HG03097 (cell line): ENCODE measurements around the gene HSDL2.
A peak's percentile ranks its signal among the peaks of the same experiment; 100 is the strongest.

Experiments used
- ATAC-seq: cut with Tn5 transposase; IDR thresholded peaks from one replicate; pipeline ENCODE4 v1.9.1; 2021; ENCODE audit not compliant: unreplicated experiment, low FRiP score

HSDL2 gene

DNA sequence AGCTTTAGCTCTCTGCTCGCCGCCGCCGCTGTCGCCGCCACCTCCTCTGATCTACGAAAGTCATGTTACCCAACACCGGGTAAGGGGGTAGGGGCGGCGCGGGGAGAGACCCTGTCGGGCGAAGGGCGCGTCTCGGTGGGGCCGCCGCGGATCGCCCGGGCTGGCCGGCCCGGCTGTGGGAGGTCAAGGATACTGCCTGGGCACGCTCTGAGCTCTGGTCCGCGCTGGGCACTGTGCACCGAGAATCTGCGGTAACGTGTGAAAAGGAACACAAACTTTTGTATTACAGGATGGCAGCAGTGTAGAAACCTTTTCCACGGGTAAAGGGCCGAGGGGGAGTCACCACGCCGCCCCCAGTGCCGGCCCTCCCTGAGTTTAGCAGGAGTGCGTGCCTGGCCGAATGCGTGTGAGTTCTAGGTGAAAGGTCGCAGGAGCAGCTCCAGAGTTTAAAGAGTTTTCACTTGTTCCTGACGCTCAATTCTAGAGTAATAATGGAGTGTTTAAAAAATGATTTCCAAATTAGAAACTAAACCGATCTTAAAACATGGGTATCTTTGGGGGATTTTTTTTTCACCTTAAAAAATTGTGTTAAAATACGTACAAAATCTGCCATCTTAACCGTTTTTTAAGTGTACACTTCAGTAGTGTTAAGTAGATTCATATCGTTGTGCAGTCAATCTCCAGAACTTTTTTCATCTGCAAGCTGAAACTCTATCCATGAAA, at the start of gene HSDL2:
Gene HSDL2 (plus strand): TSS at position 7 of the 723 bp plus-strand sequence. CDS start 56 bp downstream, at position 63.
- peak; percentile 4 for ATAC-seq

DNA sequence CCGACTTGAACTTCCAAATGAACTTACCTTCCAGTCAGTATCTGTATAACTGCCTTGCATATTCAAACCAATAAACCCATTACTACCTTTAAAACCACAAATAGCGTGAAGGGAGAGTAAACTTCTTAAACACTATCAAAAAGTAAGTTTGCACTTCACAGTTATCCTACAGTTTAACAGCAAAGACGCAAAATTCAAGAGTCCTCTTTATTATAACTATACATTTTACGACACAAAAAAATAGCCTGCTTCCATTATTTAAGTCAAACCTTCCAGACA, 48.3 kb upstream of the HSDL2 start:
- no peak for ATAC-seq

DNA sequence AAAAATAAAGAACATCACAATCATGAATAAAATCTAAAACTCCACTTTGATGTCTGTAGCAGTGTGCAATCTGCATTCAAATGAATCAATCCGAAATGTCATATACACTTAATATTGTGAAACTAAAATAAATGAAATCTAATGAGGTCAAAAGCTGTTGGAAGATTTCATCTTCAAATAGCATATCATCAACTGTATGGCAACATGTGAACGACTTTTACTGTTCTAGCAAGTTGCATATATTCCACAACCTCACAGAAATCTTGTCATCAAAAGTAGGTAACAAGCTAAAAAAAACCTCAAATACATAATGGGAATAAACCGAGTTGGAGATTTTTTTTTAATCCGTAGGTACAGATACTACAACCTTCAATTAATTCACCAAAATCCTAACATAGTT, 47.7 kb upstream of the HSDL2 start:
- ATAC-seq: no peak

DNA sequence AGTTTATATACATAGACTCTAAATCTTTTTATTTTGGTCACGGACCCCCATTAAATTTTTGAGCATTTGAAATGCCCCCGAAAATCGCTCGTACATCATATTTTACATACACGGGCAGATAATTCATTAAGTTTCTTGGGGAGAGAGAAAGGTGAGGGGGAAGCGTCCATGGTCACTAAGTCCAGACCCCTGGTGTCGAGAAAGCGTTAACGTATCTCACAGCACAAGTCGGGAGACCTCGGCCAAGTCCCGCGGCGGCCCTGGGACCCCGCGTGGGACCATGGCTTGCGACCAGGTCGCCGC, 47.3 kb upstream of the HSDL2 start:
- ATAC-seq: no peak

DNA sequence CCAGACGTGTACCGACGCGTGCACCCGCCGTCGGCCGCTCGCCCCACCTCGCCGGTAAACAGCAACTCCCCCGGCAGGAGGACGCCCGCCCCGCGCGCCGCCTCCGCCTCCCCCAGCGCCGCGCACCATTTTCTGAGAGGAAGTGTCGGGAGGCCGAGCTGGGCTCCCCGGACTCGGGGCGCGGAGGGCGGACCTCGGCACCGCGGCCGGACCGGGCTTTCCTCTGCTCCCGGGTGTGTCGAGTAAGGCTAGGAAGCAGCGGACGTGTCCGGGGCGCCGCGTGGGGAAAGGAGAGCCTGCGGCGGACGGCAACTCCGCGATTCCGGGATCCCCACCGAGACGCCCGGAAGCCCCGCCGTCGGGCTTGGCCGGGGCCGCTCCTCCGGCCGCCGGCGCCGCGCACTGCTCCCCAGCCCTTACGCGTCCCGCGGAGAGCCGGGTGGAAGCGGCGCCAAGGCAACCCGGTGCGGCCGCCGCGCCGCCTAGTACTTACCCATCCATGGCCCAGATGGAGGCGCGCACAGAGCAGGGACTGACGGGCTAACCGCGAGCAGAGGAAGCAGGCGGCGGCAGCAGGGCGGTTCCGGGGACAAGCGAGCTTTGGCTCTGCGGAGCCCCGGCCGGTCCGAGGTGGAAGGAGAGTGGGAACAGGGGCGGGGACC, 46.8 kb upstream of the HSDL2 start, which contains the start of gene PTBP3:
Gene PTBP3 (minus strand): TSS at position 643 of the 662 bp plus-strand sequence. CDS start 35,754 bp downstream, outside the sequence.
- peak; percentile 48 for ATAC-seq

DNA sequence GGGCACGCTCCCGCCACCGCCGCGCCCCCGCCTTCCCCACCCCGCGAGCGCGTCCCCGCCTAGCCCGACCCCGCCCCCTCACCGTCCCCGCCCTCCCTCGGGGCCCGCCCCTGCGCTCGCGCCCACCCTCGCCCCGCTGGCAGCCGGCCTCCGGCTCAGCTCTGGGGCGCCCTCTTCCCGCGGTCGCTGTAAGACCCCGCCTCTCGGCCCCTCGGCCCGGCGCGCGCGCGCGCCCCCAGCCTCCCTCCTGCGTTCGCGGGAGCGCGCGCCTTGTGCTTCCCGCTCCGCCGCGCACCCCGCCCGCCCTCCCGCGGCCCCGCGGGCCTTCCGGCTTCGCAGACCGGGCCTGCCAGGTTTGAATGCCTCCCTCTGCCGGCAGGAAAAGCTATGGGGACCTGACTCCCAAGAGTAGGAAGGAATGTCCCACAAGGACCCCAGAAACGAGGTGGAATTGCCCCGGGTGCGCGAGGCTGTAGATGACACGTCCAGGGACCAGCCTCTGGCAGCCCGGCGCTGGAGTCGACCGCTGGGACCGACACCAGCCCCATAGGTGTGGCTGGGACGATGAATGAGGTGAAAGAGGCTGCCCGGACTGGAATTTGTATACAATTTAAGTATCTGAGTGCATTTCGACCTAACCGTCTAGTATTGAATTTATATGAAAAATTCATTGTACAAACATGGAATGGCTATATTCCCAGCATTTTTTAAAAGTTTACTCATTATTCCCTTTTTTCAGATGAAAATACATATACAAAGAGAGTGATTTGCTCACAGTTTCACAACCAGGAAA, 46.1 kb upstream of the HSDL2 start:
- ATAC-seq: peak; percentile 77

DNA sequence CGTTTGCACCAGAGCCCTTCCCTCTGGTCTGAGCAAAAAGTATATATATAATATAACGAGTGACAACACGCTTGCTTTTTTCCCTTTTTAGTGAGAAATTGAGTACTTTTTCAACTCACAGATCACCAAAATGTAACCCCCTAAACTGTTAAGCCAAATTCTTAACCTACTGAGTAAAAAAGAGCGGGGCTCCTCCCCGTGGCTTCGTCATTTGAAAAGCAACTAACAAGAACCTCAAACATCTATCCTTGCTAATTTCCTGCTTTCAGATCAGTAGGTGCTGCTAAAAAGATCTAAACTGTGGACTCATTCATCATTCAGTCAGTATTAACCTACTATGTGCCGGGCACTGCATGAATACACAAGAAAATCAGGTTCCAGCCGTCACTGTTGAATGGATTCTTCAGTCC, 45.5 kb upstream of the HSDL2 start:
- no peak for ATAC-seq

DNA sequence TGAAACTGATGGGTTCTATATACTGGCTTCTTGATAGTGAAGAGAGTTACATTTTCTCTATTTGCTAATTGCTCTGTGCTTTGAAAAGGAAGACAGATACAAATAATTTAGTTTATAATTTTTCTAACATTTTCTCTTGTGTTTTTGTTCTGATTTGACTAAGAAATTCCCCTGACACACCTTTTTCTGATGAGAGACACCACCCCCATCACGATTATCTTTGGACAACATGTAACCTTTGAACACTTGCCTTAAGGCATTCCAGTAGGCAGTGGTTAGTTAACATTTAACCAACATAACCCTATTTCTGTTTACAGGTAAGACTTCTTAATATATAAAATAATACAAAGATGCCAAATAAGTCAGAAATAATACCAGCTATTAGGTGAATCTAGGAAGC, 42.4 kb upstream of the HSDL2 start:
- ATAC-seq: no peak

DNA sequence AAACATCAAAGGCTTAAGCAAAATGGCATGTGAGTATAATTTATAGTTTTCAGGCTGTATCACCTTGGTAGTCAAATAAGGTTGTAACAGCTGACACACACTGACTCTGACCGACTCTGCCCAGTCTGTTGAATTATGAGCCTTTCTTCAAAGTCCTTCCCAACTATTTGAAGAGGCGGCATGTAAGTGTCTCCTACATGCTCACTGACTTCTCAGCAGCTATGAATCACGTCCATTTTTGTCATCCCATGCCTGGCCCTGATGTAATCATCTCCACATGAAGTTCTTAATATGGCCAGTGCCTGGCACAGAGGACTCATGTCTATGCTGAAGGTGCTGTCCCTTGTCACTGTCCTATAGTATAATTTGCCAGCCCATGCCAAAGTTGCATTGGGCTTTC, 41.3 kb upstream of the HSDL2 start:
- no peak for ATAC-seq

DNA sequence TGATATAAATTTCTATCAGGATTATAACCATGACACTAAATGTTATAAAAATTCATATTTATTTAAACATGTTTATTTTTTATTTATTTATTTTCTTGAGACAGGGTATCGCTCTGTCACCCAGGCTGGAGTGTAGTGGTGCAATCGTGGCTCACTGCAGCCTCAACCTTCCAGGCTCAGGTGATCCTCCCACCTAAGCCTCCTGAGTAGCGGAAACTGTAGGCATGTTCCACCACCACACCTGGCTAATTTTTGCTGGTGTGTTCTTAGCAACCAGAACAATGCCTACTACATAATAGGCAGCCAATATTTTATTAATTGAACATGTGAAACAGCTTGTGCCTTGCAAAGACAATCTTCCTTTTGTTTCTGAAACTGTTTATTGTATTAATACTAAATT, 40.0 kb upstream of the HSDL2 start:
- no peak for ATAC-seq

DNA sequence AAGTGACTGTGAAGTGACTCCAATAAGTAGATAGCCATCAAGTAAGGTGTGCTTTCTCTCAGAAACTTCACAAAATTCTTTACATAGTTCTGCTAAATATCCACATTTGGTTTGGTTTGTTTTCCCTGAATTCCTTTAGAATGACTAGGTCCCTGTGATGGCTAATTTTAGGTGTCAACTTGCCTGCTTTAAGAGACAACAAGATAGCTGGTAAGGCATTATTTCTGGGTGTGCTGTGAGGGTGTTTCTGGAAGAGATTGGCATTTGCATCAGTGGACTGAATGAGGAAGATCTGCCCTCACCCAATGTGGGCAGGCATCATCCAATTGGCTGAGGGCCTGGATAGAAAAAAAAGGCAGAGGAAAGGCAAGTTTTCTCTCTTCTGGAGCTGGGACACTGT, 38.2 kb upstream of the HSDL2 start:
- no peak for ATAC-seq

DNA sequence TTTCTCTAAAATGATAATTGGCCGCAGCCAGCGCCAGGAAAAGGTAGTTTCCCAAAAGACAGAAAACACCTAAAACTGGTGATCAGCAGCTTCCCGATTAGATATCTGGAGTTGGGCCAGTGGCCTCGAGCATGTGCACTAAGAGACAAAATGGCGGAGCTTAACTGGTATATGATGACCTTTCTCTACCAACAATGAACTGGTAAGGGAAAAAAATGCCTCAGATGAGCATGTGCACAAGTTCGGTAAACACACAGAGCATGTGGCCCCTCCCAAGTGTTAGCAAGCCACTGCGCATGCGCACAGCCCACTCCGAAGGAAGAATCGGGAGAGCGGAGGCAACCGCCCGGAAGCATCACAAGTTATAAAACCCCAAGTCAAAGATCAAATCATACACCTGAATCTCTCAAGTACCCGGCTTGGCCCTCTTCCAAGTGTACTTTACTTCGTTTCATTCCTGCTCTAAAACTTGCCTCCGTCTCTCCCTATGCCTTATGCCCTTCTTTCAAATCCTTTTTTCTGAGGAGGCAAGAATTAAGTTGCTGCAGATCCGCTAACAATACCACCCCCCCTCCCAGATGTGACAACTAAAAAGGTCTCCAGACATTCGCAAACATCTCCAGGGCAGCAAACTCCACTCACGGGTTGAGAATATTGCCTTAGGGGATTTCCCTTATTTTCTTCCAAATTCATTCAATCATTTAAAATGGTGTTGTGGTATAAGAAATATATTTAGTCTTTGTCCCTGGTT, 31.5 kb upstream of the HSDL2 start:
- no peak for ATAC-seq

DNA sequence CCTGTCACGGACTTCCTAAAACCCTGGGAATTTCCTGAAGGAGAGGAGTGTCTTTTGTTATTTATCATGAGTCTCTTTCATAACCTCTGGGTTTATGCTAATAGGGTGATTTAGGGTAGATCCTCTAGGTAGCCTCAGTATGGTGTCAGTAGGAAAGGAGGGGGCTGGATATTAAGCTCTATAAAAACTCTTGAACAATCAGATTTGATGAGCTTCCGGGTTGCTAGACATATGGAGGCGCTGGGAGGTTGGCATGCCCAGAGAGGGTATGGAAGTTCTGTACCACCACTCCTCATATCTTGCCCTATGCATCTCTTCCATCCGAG, 30.9 kb upstream of the HSDL2 start:
- no peak for ATAC-seq

DNA sequence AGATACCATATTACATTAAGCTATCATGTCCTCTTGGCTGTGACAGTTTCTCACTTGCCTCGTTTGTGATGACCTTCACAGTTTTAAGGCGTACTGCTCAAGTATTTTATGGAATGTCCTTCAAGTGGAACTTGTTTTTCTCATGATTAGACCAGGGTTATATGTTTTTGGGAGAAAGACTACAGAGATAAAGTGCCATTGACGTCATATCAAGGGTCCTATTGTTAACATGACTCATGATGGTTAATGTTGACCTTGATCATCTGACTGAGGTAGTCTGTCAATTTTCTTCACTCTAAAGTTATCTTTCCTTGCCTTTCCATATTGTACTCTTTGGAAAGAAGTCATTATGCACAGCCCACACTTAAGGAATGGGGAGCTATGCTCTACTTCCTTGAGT, 28.7 kb upstream of the HSDL2 start:
- no peak for ATAC-seq

DNA sequence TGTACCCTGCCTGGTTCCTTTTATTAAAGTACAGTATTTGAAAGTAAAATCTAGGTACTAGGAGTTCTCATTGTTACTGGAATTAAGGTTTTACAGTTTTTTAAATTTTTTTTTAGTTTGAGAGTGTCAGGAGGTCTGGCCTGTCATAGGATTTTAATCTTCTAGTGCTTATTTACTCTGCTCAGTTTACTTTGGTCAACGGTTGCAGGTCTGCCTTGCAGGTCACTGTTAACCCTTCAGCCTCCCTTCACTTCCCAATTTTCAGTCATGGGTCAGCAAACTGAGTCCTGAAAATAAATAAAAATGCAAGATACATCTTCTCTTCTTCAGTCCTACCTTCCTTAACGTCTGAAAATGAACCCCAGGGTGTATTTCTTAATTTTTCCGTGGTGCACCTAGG, 27.7 kb upstream of the HSDL2 start:
- no peak for ATAC-seq

DNA sequence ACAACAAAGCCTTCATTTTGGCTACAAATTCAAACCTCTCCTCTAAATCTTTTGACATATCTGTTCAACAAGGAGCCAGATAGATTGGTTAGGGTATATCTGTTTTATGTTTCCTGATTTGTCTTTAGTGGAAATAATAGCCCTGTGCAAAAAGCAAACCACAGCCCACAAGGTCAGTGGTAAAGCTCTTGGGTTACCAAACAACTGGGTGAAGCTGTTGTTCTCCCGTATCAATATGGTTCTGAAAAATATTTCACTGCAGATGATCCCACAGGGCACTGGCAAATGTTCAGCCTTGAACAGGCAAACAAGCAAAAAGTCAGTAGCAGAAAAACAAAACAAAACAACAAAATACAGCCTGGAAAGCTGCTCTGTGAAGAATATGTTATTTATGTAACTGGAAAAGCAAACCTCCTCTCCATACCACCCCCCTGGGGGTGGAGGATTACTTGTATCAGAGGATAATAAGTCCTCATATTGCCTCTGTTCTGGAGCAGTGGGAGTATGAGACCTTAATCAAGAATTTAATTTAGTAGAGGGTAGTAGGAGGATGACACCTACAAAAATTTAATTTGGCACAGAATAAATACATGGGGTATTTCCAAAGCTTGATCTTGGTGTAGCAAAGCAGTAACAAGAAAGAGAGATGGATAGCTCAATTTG, 25.7 kb upstream of the HSDL2 start:
- ATAC-seq: no peak

DNA sequence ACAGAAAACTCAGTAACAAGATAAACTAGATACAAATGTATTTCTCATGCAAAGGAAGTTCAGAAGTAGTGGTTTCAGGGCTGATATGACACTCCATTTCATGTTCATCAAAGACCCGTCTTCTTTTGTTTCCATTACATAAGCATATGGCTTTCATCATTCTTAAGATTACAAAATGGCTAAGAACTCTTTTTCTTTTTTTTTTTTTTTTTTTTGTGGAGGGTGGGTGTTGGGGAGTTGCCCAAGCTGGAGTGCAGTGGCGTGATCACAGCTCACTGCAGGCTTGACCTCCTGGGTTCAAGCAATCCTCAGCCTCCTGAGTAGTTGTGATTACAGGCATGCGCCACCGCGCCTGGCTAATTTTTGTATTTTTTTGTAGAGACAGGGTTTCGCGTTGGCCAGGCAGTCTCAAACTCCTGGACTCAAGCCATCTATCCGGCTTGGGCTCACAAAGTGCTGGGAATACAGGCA, 24.4 kb upstream of the HSDL2 start:
- ATAC-seq: no peak

DNA sequence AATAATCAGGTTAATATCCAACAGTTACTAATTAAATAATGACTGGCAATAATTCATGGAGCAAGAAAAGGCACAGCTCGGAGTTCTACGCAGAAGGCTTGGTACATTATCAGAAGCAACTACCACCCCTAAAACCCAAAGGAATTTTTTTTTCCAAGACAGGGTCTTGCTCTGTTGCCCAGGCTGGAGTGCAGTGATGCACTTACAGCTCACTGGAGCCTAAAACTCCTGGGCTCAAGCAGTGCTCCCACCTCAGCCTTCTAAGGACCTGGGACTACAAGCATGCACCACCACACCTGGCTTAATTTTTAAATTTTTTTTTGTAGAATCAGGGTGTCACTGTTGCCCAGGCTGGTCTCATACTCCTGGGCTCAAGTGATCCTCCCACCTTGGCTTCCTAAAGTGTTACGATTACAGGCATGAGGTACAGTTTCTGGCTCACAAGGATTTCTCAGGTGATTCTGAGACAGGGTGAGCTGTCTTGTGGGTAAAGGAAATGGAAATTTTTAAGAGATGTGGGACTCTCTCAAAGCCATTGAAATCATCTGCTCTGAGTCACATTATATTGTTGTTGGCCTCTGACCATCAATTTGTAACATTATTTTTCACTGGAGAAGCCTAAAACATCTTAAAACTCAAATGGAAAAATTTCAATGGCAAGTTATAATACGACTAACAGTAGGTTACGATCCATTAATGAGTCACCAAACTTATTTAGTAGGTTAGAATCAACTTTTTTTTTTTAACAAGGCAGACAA, 19.7 kb upstream of the HSDL2 start:
- no peak for ATAC-seq

DNA sequence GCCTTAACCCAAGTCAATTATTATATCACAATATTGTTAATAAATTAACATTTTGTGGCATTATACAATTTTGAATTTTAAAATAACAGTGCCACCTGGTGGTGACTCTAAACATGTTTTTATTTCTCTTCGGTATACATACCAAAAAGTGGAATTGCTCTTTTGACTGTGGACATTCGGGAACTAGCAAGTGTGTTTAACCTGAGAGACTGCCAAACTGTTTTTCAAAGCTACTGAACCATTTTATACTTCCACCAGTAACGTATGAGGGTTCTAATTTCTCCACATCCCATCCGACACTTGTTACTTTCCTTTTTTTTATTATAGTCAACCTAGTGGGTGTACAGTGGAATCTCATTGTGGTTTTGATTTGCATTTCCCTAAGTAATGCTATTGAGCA, 18.3 kb upstream of the HSDL2 start:
- ATAC-seq: no peak

DNA sequence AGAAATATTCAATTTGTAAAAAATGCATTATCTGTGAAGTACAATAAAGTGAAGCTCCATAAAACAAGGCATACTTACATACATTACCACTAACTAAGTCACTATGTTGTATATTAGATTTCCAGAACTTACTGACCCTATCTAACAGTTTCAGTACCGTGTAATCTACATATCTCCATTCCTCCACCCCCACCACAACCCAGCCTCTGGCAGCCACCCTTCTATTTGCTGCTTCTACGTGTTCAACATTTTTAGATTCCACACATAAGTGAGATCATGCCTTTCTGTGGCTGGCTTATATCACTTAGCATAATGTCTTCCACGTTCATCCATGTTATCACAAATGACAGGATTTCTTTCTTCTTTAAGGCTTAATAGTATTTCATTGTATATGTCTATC, 15.1 kb upstream of the HSDL2 start:
- no peak for ATAC-seq
